Measurements from ENCODE around the gene RDH8.

Gene RDH8

GRCh38 chr19:9981406-9982260 is 31.6 kb upstream of the RDH8 start:
- no peaks in the 10 kb centered on the region for H3K27me3 ChIP-seq (ENCODE audit: insufficient read depth, poor library complexity, severe bottlenecking)
- H3K27ac ChIP-seq (ENCODE audit: poor library complexity, severe bottlenecking), result no peak overlapping the region
- ATAC-seq (ENCODE audit: low read depth), result no peak
- no peak overlapping the region for H3K4me3 ChIP-seq (ENCODE audit: severe bottlenecking)
- H3K4me1 ChIP-seq (ENCODE audit: insufficient read depth, poor library complexity, severe bottlenecking), result no peaks in the 10 kb centered on the region
- TF ChIP-seq CTCF (IDR thresholded peaks at IDR 0.05; ENCODE audit: poor library complexity, severe bottlenecking), result no peak
- DNase-seq (ENCODE audit: low spot score), result no peak
- H3K36me3 ChIP-seq (ENCODE audit: low read depth), result no peaks in the 10 kb centered on the region
- no peaks in the 10 kb centered on the region for H3K9me3 ChIP-seq (ENCODE audit: severe bottlenecking)

- no peaks in the 10 kb centered on the region for H3K4me1 ChIP-seq (ENCODE audit: insufficient read depth, poor library complexity, severe bottlenecking)
- H3K4me3 ChIP-seq (ENCODE audit: severe bottlenecking), result no peak overlapping the region
- H3K36me3 ChIP-seq (ENCODE audit: low read depth), result no peaks in the 10 kb centered on the region
- H3K9me3 ChIP-seq (ENCODE audit: severe bottlenecking), result no peaks in the 10 kb centered on the region
- ATAC-seq (ENCODE audit: low read depth) (no peak), DNase-seq (ENCODE audit: low spot score) (no peak)
- H3K27ac ChIP-seq (ENCODE audit: poor library complexity, severe bottlenecking), result no peak overlapping the region
- H3K27me3 ChIP-seq (ENCODE audit: insufficient read depth, poor library complexity, severe bottlenecking), result no peaks in the 10 kb centered on the region
- no peak for TF ChIP-seq CTCF (IDR thresholded peaks at IDR 0.05; ENCODE audit: poor library complexity, severe bottlenecking)
These were observed 26.4 kb upstream of the RDH8 start for GRCh38 chr19:9986787-9987281.

GRCh38 chr19:9989504-9989903 is 23.8 kb upstream of the RDH8 start:
- ATAC-seq (ENCODE audit: low read depth), result no peak
- no peak for DNase-seq (ENCODE audit: low spot score)
- H3K9me3 ChIP-seq (ENCODE audit: severe bottlenecking), result no peaks in the 10 kb centered on the region
- H3K27ac ChIP-seq (ENCODE audit: poor library complexity, severe bottlenecking), result no peak overlapping the region
- no peaks in the 10 kb centered on the region for H3K36me3 ChIP-seq (ENCODE audit: low read depth)
- H3K4me1 ChIP-seq (ENCODE audit: insufficient read depth, poor library complexity, severe bottlenecking), result no peaks in the 10 kb centered on the region
- no peak for TF ChIP-seq CTCF (IDR thresholded peaks at IDR 0.05; ENCODE audit: poor library complexity, severe bottlenecking)
- H3K27me3 ChIP-seq (ENCODE audit: insufficient read depth, poor library complexity, severe bottlenecking), result no peaks in the 10 kb centered on the region
- no peak overlapping the region for H3K4me3 ChIP-seq (ENCODE audit: severe bottlenecking)

- H3K4me3 ChIP-seq (ENCODE audit: severe bottlenecking), result no peak overlapping the region
- no peak for ATAC-seq (ENCODE audit: low read depth)
- H3K27me3 ChIP-seq (ENCODE audit: insufficient read depth, poor library complexity, severe bottlenecking), result no peaks in the 10 kb centered on the region
- H3K4me1 ChIP-seq (ENCODE audit: insufficient read depth, poor library complexity, severe bottlenecking), result no peaks in the 10 kb centered on the region
- H3K27ac ChIP-seq (ENCODE audit: poor library complexity, severe bottlenecking), result no peak overlapping the region
- no peak for TF ChIP-seq CTCF (IDR thresholded peaks at IDR 0.05; ENCODE audit: poor library complexity, severe bottlenecking)
- H3K36me3 ChIP-seq (ENCODE audit: low read depth), result no peaks in the 10 kb centered on the region
- no peaks in the 10 kb centered on the region for H3K9me3 ChIP-seq (ENCODE audit: severe bottlenecking)
- no peak for DNase-seq (ENCODE audit: low spot score)
These were observed 21.7 kb upstream of the RDH8 start for GRCh38 chr19:9991425-9992191.

Measured in RWPE2 (cell line).